GM12874 (cell line): Measurements from ENCODE around the gene CATSPERE.

Source experiments
- CTCF ChIP-seq: IDR thresholded peaks from 2 replicates; pipeline ENCODE4 v1.5.1; 2011; ENCODE audit warnings: low read depth, mild to moderate bottlenecking, control low read depth, low read length, moderate library complexity; ENCODE audit not compliant: insufficient read depth

CATSPERE gene

GRCh38 chr1:244466724-244467123 lies 5.7 kb downstream of the CATSPERE start:
- TF ChIP-seq CTCF: no peak

GRCh38 chr1:244473059-244473605 lies 12.1 kb downstream of the CATSPERE start:
- no peak for TF ChIP-seq CTCF

- no peak for TF ChIP-seq CTCF
Observed at GRCh38 chr1:244494653-244495052, 33.6 kb downstream of the CATSPERE start.

DNA sequence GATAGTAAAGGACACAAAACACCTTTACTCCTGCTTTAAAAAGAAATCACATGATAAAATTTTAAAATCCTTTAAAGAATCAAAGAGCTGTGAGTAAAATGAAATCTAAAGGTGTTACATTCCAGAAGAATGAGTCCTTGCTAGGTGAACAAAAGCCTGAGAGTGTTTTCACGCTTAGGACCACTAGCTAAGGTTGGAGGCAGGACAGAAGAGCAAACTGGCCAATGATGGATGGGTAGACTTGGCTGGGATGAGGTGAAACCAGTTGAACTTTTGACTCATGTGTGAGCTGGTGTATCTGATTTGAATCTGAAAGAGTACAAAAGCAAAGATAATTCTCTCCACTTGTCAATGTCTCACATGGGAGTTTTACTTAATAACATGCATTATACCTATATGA lies 35.1 kb downstream of the CATSPERE start:
- TF ChIP-seq CTCF: no peak

- TF ChIP-seq CTCF: no peak
Observed at GRCh38 chr1:244497805-244498204, 36.7 kb downstream of the CATSPERE start.

DNA sequence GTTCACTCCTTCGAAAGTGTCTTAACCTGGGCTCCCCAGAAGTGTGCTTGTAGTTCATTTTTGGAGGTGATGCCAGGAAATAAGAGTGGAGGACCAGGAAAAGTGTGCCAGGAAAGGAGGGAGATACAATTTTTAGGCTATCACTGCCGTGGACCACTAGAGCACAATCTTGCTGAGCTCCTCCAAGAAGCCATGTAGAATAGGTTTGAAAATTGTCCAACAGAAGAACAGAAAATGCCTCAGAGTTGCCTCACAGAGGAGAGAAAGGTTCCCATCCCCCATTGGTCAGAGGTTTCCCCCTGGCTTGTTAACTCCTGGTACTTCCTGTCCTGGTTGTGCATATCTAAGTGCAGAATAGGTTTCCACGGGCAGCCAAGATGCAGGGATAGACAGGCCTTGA lies 41.6 kb downstream of the CATSPERE start:
- no peak for TF ChIP-seq CTCF

GRCh38 chr1:244513493-244513892 lies 52.4 kb downstream of the CATSPERE start:
- TF ChIP-seq CTCF: no peak
